ENCODE measurements around the gene ZNF394.
A peak's percentile ranks its signal among the peaks of the same experiment; 100 is the strongest.

Gene ZNF394

DNA sequence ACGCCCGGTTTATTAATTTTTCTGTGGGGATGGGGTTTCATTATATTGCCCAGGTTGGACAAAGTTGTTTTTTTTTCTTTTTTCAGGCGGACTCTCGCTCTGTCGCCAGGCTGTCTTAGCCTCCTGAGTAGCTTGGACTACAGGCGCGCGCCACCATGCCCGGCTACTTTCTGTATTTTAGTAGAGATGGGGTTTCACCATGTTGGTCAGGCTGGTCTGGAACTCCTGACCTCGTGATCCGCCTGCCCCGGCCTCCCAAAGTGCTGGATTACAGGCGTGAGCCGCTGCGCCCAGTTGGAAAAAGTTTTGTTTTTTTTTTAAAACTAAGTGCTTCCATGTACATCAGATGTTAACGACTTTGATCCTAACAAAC, 542 bp upstream of the ZNF394 start:
- no peaks in the 10 kb centered on the region for H3K9me2 ChIP-seq (replicated peaks; ENCODE audit: insufficient read depth, low read length)
- no peak for DNase-seq
- H3K4me3 ChIP-seq (ENCODE audit: low read length), result peak overlapping the region; percentile 96
- peaks cover 8% of the 10 kb centered on the region for H3F3A ChIP-seq (ENCODE audit: insufficient read depth, low read length)
- peak overlapping the region; percentile 94; the same call in 1 of the 2 replicates for H3K9ac ChIP-seq (ENCODE audit: low read length)
- peak overlapping the region; percentile 61 for H3K4me2 ChIP-seq (ENCODE audit: low read depth, low read length)
- peaks cover 1% of the 10 kb centered on the region for H3K4me1 ChIP-seq (ENCODE audit: low read length)
- peaks cover 8% of the 10 kb centered on the region; the same call in 1 of the 2 replicates for H3K36me3 ChIP-seq (replicated peaks; ENCODE audit: insufficient read depth, low read length)
- H3K9me3 ChIP-seq (replicated peaks; ENCODE audit: insufficient read depth, low read length), result no peaks in the 10 kb centered on the region
- TF ChIP-seq EZH2 (optimal IDR thresholded peaks at IDR 0.05; ENCODE audit: low read depth, low read length), result no peak
- TF ChIP-seq EZH2phosphoT487 (IDR thresholded peaks at IDR 0.05; ENCODE audit: low read length), result no peak
- TF ChIP-seq, protein P1, sequence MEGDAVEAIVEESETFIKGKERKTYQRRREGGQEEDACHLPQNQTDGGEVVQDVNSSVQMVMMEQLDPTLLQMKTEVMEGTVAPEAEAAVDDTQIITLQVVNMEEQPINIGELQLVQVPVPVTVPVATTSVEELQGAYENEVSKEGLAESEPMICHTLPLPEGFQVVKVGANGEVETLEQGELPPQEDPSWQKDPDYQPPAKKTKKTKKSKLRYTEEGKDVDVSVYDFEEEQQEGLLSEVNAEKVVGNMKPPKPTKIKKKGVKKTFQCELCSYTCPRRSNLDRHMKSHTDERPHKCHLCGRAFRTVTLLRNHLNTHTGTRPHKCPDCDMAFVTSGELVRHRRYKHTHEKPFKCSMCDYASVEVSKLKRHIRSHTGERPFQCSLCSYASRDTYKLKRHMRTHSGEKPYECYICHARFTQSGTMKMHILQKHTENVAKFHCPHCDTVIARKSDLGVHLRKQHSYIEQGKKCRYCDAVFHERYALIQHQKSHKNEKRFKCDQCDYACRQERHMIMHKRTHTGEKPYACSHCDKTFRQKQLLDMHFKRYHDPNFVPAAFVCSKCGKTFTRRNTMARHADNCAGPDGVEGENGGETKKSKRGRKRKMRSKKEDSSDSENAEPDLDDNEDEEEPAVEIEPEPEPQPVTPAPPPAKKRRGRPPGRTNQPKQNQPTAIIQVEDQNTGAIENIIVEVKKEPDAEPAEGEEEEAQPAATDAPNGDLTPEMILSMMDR (IDR thresholded peaks at IDR 0.05; ENCODE audit: low read length), result no peak
- no peak overlapping the region; the same call in 1 of the 2 replicates for H3K27ac ChIP-seq (ENCODE audit: low read length)
- H4K20me1 ChIP-seq (ENCODE audit: insufficient read depth, low read length), result no peaks in the 10 kb centered on the region
- H3K27me3 ChIP-seq (replicated peaks; ENCODE audit: insufficient read depth, low read length), result no peaks in the 10 kb centered on the region
- peak overlapping the region; percentile 91 for H2AFZ ChIP-seq (ENCODE audit: low read length)
- peaks cover 56% of the 10 kb centered on the region for H3K79me2 ChIP-seq (ENCODE audit: low read length)

DNA sequence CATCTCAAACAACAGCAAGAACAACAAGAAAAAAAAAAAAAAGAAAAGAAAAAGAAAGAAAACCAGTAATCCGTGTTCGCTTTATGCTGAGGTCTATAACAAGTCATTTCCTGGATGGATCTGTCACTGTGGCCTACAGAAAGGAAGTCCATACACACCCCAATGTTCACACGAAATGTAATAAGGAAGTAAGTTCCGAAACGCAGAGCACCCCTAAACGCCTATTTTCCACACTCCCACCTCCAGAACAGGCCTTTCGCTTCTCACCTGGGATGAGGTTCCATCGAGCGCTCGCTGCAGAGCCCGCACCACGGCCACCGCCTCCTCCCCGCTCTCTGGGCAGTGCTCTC, 735 bp downstream of the ZNF394 start:
- Histone ChIP-seq H3K4me2 (ENCODE audit: low read depth, low read length) (peak overlapping the region; percentile 85), H2AFZ (ENCODE audit: low read length) (peak overlapping the region; percentile 91), H3K4me3 (ENCODE audit: low read length) (peak overlapping the region; percentile 96), H3F3A (ENCODE audit: insufficient read depth, low read length) (peaks cover 8% of the 10 kb centered on the region), H4K20me1 (ENCODE audit: insufficient read depth, low read length) (no peaks in the 10 kb centered on the region), H3K9me3 (replicated peaks; ENCODE audit: insufficient read depth, low read length) (no peaks in the 10 kb centered on the region; the same call in 1 of the 2 replicates), H3K27me3 (replicated peaks; ENCODE audit: insufficient read depth, low read length) (no peaks in the 10 kb centered on the region), H3K9me2 (replicated peaks; ENCODE audit: insufficient read depth, low read length) (no peaks in the 10 kb centered on the region), H3K79me2 (ENCODE audit: low read length) (peaks cover 62% of the 10 kb centered on the region), H3K4me1 (ENCODE audit: low read length) (no peaks in the 10 kb centered on the region), H3K27ac (ENCODE audit: low read length) (peak overlapping the region; percentile 96), H3K9ac (ENCODE audit: low read length) (peak overlapping the region; percentile 94), H3K36me3 (replicated peaks; ENCODE audit: insufficient read depth, low read length) (peaks cover 12% of the 10 kb centered on the region)
- peak; percentile 31 for DNase-seq
- TF ChIP-seq, protein P1 (IDR thresholded peaks at IDR 0.05; ENCODE audit: low read length), result no peak
- TF ChIP-seq EZH2 (optimal IDR thresholded peaks at IDR 0.05; ENCODE audit: low read depth, low read length) (no peak), EZH2phosphoT487 (IDR thresholded peaks at IDR 0.05; ENCODE audit: low read length) (no peak)

DNA sequence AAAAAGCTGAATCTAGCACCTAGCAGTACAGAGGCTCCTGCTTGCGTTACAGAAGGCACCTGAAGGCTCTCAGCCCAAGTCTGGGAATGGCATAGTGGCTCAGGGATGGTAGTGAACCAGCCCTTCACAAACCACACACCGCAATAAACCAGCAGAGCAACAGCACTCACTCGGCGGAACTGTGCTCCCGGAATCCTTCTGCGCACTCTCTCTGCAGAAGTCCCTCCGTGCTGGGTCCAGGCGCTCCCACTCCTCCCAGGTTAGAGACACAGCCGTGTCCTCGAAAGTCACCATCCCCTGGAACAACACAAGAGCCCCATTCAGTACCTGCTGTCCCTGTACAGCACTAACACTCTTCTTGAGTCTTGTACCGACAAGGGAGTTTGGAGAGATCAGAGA, 1.5 kb downstream of the ZNF394 start:
- H3K9ac ChIP-seq (ENCODE audit: low read length), result peak overlapping the region; percentile 94; the same call in 1 of the 2 replicates
- H3K4me2 ChIP-seq (ENCODE audit: low read depth, low read length), result peak overlapping the region; percentile 62
- H4K20me1 ChIP-seq (ENCODE audit: insufficient read depth, low read length), result no peaks in the 10 kb centered on the region
- H3K27me3 ChIP-seq (replicated peaks; ENCODE audit: insufficient read depth, low read length), result no peaks in the 10 kb centered on the region
- H3K79me2 ChIP-seq (ENCODE audit: low read length), result peaks cover 70% of the 10 kb centered on the region
- H3K9me2 ChIP-seq (replicated peaks; ENCODE audit: insufficient read depth, low read length), result no peaks in the 10 kb centered on the region
- peak overlapping the region; percentile 71; the same call in 1 of the 2 replicates for H3K27ac ChIP-seq (ENCODE audit: low read length)
- no peaks in the 10 kb centered on the region for H3K4me1 ChIP-seq (ENCODE audit: low read length)
- peak; percentile 9 for DNase-seq
- no peak for TF ChIP-seq EZH2phosphoT487 (IDR thresholded peaks at IDR 0.05; ENCODE audit: low read length)
- TF ChIP-seq, protein P1 (IDR thresholded peaks at IDR 0.05; ENCODE audit: low read length), result no peak
- TF ChIP-seq EZH2 (optimal IDR thresholded peaks at IDR 0.05; ENCODE audit: low read depth, low read length), result no peak
- no peaks in the 10 kb centered on the region; the same call in 1 of the 2 replicates for H3K9me3 ChIP-seq (replicated peaks; ENCODE audit: insufficient read depth, low read length)
- H3F3A ChIP-seq (ENCODE audit: insufficient read depth, low read length), result peaks cover 8% of the 10 kb centered on the region
- H2AFZ ChIP-seq (ENCODE audit: low read length), result no peak overlapping the region
- H3K4me3 ChIP-seq (ENCODE audit: low read length), result peak overlapping the region; percentile 96
- peaks cover 20% of the 10 kb centered on the region for H3K36me3 ChIP-seq (replicated peaks; ENCODE audit: insufficient read depth, low read length)

Measured in MM.1S (cell line).